Measurements from ENCODE around the gene HSH2D.
"Not testable (repeated sequence)": the region's sequence is repeated elsewhere in the genome, so short reads cannot be mapped to it uniquely, and the experiment has no call there.

The HSH2D gene, protein sequence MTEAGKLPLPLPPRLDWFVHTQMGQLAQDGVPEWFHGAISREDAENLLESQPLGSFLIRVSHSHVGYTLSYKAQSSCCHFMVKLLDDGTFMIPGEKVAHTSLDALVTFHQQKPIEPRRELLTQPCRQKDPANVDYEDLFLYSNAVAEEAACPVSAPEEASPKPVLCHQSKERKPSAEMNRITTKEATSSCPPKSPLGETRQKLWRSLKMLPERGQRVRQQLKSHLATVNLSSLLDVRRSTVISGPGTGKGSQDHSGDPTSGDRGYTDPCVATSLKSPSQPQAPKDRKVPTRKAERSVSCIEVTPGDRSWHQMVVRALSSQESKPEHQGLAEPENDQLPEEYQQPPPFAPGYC

DNA sequence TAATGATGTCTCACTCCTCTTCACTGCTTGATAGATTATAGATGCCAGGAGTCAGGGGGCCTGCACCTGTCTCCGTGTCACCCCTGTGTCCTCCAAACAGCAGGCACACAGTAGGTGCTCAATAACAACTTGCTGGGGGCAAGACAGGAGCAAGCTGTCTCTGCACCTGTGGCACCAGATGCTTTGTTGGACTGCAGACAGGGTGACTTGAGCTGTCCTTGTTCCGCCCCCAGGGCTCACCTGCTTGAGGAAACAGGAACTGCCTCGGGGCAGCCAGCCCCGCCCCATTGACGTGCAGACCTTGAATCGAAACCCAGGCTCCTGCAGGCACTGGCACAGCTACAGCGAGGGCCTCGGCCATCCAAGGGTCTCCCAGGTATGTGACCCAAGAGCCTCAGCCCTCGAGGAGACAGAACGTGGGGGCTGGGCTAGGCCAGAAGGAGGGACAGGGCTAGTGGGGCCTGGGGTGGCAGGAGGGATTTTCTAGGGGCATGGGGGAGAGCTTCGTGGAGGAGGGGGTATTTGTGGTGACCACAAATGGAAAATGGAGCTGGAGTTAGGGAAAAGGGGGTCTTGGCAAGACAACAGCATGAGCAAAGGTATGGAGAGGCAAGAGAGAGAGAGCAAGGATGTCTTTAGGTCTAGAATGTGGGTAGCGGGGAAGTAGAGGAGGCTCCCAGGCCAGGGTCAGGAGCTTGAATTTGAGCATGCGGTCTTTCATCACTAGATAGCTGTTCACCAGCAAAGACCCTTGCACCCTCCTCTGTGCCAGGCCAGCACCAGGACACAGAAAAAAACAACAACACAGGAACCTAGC is at the start of gene HSH2D:
Gene HSH2D (plus strand): TSS at position 287 of the 817 bp plus-strand sequence. CDS start 5,066 bp downstream, outside the sequence.
- peak; percentile 44 to 71 for DNase-seq (ENCODE audit: low read depth in 2 of 2, low spot score in 1 of 2)

DNA sequence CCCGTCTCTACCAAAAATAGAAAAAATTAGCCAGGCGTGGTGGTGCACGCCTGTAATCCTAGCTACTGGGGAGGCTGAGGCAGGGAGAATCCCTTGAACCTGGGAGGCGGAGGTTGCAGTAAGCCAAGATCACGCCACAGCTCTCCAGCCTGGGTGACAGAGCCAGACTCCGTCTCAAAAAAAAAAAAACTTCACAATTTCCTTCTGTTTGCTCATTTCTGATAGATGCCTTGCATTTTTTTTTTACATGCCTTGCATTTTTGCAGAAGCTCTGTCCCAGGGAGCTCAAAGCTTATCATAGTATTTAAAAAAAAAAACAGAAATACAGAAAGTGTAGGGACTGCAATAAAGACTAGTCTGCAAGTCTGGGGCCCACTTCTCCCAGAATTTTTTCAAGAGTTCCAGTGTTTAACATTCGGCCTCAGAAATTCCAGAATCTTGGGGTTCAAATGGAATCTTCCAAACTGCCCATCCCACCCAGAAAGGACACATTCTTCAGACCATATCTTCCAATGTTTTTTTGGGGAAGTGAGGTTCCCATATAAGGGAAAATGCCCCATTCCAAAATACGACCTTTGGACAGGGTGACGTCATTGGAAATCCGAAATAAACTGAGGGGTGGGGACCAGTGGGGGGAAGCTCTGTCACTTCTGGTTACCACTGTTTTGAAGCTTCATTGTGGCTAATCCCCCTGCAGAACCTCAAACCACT is 49.0 kb upstream of the HSH2D start:
- DNase-seq (ENCODE audit: low read depth in 2 of 2, low spot score in 1 of 2), result no peak

DNA sequence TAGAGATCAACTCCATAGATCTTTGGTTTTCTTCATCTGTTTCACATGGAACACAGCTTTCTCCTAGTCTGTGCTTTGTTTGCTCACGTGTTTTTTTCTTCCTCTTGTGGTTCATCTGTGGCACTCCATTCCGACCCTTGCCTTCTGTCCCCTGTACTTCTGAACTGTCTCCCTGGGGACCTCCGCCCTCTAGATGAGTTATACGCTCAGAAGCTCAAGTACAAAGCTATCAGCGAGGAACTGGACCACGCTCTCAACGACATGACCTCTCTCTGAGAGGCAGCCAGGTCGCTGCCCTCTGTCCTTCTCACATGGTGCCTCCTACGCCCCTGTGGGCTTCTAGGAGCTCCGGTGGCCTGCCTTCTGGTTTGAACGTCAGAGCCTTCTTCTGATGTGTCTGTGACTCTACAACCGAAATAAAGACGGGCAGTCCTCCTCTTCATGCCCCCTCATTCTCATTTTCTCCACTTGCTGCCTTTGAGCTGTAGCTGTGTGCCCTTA is 48.4 kb upstream of the HSH2D start:
- DNase-seq (ENCODE audit: low read depth in 2 of 2, low spot score in 1 of 2), result no peak

DNA sequence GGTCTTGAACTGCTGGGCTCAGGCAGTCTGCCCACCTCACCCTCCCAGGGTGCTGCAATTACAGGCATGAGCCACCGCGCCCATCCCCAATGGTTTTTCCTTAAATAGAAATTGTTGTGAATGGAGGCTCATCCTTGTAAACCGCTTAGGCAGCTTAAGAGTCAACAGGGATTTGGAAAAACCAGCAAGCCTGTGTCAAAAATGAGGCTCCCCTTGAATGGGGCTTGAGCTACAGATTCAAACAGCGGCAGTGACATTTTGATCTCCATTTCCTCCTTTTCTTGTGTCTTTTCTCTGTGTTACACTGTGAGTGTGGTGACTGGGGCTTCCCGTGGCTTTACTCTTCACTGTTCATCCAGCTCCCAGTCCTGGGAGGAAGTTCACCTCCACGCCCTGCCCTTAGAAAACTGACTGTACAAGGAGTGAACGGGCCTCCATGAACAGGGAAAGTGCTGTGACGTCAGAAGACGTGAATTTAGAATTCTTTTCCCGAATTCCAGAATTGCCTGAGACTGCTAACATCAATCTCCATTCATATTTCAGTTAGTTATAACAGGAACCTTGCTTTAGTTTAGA is 47.1 kb upstream of the HSH2D start:
- no peak for DNase-seq (ENCODE audit: low read depth in 2 of 2, low spot score in 1 of 2)

DNA sequence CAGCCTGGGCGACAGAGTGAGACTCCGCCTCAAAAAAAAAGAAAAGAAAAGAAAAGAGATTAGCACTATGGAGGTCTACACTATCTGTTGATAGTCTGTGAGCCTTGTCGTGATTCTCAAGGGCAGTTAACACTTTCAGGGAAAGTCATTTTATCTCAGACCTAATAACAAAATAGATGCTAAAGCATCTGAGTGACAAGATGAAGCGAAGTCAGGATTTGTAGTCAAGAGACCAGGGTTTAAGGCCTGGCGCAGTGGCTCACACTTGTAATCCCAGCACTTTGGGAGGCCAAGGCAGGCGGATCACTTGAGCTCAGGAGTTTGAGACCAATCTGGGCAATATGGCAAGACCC is 45.1 kb upstream of the HSH2D start:
- no peak for DNase-seq (ENCODE audit: low read depth in 2 of 2, low spot score in 1 of 2)

DNA sequence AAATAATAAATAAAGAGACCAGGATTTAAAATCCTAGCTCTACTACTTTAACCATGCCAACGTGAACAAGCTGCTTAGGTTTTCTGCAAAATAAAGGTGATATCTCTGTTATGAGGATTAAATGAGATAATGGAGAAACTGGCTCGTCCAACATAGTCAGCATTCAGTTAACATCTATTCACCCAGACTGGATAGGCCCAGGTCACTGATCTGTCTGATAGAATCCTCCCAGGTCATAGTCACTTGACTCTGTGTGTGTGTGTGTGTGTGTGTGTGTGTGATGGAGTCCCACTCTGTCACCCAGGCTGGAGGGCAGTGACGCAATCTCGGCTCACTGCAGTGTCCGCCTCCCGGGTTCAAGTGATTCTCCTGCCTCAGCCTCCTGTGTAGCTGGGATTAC is 44.7 kb upstream of the HSH2D start:
- no peak for DNase-seq (ENCODE audit: low read depth in 2 of 2, low spot score in 1 of 2)

DNA sequence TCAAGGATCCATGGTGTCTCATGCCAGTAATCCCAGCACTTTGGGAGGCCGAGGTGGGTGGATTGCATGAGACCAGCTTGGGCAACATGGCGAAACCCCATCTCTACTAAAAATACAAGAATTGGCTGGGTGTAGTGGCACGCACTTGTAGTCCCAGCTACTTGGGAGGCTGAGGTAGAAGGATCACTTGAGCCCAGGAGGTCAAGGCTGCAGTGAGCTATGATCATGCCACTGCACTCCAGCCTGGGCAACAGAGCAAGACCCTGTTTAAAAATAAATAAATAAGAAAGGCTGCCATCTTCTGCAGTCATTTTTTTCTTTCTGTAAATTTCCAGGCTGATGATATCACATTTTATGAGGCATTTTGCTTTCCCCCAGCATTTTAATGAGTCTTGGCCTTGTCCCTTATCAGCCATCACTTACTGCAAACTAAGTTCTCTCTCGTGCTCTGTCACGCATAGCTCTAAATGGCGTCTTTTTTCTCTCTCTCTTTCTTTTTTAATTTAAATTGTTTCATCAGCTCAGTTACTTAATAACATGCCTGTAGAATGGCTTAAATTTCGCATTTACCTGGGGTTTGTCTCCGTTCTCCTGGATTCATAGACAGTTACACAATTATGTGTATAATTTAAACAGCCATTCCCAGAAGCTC is 44.0 kb upstream of the HSH2D start:
- not testable (repeated sequence) for DNase-seq (ENCODE audit: low read depth in 2 of 2, low spot score in 1 of 2)

DNA sequence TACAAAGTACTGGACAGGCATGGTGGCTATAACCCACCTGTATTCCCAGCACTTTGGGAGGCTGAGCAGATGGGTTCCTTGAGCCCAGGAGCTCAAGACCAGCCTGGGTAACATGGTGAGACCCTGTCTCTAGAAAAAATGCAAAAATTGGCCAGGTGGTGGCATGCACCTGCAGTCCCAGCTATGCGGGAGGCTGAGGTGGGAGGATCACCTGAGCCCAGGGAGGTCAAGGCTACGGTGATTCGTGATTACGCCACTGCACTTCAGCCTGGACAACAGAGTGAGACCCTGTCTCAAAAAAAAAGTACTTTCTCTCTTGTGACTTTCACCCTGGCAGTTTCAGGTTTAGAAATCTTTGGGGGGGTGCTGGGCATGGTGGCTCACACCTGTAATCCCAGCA is 43.0 kb upstream of the HSH2D start:
- no peak for DNase-seq (ENCODE audit: low read depth in 2 of 2, low spot score in 1 of 2)

DNA sequence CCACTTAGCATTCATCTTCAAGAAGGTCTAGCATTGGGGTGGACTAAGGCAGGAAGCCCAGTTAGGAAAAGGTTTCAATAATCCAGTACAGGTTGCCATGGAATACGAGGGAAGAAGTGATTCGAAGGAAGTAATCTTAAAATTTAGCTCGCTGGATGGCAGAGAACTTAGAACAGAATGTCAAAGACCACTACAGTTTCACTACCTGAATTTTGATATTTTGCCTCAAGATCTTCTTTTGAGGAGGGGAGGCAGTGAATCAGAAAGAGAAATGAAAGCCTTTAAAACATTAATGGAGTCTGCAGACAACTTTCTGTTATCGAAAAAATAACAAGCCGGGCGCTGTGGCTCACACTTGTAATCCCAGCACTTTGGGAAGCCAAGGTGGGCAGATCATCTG is 38.8 kb upstream of the HSH2D start:
- no peak for DNase-seq (ENCODE audit: low read depth in 2 of 2, low spot score in 1 of 2)

DNA sequence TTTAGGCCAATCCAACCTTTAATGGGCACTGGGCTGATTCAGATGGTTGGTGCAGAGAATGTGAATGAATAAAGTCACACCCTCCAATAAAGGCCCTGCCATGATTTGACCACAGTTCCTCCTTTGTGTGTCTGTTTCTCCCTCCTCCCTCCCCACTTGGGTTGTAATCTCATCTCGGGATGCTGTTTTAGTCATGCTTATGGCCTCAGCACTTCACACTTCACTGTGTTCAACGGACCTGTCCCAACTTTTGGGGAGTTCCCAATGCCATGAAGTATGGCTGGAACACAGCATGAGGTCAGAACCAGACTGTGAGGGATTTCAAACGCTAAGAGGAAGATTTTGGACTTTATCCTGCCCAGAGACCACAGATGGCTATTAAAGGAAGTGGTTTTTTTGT is 37.4 kb upstream of the HSH2D start:
- no peak for DNase-seq (ENCODE audit: low read depth in 2 of 2, low spot score in 1 of 2)

DNA sequence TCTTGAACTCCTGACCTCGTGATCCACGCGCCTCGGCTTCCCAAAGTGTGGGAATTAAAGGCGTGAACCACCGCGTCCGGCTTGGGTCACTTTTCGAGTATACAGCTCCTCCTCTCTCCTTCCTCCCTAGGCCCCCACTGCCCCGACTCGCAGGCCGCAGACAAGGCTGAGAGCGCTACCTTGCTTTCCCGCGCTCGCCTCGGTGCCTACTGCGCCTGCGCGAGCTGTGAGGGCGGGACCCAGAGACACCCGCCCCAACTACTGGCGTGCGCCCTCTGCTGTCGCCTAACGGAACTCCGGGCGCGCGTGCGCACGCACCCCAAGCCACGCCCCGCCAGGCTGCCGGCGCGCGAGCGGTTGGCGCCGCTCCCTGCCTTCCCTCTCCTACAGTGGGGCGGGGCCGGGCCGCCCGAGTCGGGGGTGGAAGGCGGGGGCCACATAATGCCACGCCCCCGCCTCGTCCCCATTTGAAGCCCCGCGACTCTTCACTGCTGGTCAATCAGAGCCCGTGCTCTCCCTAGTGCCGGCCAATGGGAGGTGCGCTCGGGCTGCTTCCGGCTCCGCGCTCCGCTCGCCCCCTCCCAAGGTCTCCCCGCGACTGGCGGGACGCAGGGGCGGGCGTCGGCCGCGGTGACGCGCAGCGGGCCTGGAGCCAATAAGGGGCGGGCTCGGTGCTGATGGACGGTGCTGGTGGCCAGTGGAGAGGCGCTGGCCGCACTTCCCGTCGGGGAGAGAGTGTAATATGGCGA is 32.2 kb upstream of the HSH2D start, which contains the start of gene RAB8A:
Gene RAB8A (plus strand): TSS at position 730 of the 749 bp plus-strand sequence. CDS start 13 bp downstream, at position 743.
- peak; percentile 96 to 99 for DNase-seq (ENCODE audit: low read depth in 2 of 2, low spot score in 1 of 2)

DNA sequence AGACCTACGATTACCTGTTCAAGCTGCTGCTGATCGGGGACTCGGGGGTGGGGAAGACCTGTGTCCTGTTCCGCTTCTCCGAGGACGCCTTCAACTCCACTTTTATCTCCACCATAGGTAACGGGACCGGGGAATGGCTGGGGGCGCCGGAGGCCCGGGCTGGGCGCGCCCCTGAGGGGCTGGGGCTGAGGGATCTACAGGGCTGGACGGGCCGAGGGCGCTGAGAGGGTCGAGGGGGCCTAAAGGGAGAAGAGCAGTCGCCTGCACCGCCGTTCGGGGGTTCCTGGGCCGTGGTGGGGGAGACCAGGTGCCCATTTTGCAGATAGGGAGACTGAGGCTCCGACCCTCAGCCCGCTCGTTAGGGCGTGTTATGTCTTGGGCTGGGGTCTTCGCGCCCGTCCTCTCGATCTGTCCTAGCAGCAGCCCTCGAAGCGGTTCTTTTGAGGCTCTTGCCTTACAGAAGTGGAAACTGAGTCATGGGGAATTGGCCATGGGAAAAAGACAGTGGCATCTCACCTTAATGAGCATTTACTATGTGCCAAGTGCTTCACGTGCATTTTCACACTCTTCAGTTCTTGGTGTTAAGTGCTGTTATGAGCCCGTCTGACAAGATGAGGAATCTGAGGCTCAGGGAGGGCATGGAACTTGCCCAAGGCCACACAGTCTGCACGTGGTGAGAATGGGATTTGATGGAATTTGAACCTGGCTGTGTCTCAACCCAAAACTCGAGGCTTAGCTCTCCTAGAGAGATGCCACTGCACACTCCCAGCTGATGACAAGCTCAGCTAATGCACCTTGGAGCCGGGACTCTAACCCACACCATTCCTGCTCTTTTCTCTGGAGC is 31.4 kb upstream of the HSH2D start:
- no peak for DNase-seq (ENCODE audit: low read depth in 2 of 2, low spot score in 1 of 2)

DNA sequence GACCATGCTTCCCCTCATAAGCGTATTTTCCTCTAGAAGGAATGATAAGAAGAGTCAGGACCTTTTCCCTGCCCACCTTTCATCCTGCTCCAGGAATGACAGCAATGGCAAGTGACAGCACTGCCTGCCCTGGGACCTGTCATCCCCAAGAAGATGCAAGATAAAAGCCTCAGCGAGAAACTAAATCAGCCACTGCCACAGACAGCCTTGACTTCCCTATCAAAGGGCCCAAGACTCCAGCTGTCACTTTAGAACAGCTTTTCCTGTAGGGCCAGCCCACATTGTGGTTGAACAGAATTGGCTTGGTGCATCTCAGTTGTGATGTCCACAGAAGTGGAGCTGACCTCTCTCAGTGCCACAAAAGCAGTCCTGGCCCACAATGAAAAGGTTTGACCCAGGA is 30.7 kb upstream of the HSH2D start:
- no peak for DNase-seq (ENCODE audit: low read depth in 2 of 2, low spot score in 1 of 2)

DNA sequence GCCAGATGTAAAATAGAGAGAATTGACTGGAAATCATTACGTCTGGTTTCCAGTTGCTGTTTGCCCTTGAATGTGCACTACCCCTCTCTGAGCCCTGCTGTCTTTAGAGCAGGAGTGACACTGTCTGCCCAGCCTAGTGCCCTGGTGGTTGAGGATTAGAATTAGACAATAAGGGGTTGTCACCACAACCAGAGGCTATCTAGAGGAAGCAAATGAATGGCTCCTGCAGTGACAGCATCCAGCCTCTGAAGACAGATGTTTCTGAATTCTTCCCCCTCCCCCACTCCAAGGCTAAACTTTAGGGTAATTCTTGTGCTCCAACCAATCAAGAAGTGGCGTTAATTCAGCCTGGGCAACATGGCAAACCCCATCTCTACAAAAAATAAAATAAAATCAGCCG is 29.8 kb upstream of the HSH2D start:
- DNase-seq (ENCODE audit: low read depth in 2 of 2, low spot score in 1 of 2), result no peak

DNA sequence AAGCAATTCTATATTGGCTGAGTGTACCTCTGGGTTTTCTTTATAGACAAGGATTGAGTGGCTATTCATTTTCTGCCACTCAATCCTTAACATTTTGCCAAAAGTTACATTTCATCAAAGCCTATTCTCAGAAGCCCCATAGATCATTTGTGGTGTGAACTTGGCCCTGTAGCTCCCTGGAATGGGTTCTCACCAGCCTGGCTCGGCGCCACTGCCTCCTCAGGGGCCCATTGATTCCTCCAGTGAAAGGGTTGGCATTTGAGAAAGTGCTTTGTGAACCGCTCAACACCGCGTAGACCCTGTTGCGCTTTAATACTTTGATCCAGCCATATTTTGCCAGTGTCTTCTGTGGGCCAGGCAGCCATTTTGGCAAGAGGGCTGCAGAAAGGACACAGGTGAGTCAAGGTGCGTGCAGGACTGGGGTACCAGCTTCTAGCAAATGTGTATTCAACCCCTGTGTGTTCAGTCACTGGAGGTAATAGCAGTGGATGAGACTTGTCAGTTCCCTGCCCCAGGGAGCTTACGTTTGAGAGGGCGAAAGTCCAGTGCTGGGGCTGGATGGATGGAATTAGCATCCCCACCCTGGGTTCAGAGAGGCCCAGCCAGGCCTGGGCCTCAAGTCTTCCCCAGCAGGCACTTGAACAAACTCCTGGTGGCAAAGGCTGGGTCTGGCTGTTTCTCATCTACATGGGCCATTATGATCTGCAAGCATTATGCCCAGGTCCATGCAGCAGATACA is 28.0 kb upstream of the HSH2D start:
- no peak for DNase-seq (ENCODE audit: low read depth in 2 of 2, low spot score in 1 of 2)

DNA sequence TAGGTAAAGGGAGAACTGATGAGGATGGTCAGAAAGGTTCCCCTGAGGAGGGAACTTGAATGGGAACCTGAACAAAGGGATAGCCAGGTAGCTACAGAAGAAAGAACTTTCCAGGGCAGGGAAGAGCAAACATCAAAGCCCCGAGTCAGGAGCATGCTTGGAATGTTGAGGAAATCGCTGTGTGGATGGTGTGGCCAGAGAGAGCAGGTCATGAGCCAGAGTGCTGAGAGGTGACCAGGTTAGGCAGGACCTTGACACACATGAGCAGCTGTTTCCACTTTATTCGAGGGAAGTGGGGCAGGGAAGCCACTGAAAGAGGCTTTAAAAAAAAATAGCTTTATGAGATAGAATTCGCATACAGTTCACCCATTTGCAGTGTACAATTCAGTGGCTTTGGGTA is 27.4 kb upstream of the HSH2D start:
- no peak for DNase-seq (ENCODE audit: low read depth in 2 of 2, low spot score in 1 of 2)

DNA sequence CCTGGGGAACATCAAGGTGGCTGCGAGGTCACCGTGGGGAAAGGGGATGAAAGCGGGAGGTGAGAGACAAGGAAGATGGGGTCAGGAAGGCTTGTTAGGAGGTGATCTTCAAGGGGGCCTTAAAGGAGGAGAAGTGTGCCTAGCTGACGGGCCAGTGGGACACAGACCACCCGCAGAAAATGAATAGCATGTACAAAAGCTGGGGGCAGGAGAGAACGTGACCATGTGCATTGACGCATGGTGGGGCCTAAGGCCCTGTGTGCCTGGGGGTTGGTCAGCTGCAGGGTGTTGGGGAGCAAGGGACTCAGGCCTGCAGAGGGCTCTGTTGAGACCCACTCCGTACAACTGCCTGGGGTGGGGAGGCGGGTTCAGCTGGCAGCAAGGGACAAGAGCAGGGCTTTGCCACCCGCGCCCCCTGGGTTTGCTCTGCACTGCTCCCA is 25.9 kb upstream of the HSH2D start:
- no peak for DNase-seq (ENCODE audit: low read depth in 2 of 2, low spot score in 1 of 2)

DNA sequence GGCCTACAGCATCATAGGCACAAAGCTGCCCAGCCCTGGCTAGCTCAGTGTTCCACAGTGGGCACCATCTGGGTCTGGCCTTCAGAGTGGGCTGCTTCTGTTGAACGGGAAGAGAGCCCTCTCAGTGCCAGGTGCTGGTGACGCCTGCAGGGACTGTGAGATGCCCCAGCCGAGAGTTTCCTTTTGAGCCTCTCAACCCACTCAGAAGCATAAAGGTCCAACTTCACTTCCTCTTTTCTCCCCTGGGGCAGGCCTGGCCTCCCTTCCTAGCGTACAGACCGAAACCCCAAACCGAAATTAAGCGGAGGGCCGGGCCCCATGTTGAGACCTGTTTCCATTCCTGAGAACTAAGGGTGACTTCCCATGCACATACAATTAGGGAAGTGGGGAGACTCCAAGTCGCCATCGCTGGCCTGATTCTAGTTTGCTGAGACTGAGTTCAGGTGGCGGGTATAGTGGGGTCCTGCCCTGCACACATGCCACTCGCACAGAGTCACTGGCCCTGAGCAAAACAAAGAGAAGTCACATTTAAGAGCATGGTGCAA is 24.9 kb upstream of the HSH2D start:
- no peak for DNase-seq (ENCODE audit: low read depth in 2 of 2, low spot score in 1 of 2)
